DND-41 (cell line): ENCODE results near the gene STARD8.

Experiments
- EZH2 ChIP-seq: IDR thresholded peaks from 3 replicates; pipeline ENCODE4 v1.6.1; 2012; ENCODE audit warnings: borderline replicate concordance, low read depth, mild to moderate bottlenecking, moderate library complexity, low read length, inconsistent platforms; ENCODE audit not compliant: severe bottlenecking
- TF ChIP-seq, protein P1 (sequence below): IDR thresholded peaks from 2 replicates; pipeline ENCODE4 v1.5.1; 2012; ENCODE audit warnings: borderline replicate concordance, low read length, moderate library complexity, mild to moderate bottlenecking; ENCODE audit not compliant: poor library complexity, severe bottlenecking; ENCODE audit errors: extremely low read depth

DNA sequence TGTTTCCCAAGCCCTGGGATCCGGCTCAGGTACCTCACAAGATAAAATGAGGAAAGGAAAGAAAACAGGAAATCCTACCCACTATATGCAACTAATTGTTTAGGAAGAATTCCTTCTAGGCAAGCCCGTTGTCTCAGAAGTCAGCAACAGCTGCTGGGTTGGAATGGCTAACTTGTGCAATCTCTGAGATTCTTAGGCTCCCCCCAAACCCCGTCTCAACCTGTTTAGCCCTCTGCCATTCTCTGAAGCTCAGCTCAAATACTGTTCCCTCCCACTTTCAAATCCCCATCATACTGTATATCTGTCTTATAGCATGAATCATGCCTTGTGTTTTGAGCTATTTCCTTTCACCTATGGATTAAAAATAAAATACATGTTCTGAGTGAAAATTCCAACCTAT, 28.9 kb downstream of the STARD8 start:
- TF ChIP-seq, protein P1, sequence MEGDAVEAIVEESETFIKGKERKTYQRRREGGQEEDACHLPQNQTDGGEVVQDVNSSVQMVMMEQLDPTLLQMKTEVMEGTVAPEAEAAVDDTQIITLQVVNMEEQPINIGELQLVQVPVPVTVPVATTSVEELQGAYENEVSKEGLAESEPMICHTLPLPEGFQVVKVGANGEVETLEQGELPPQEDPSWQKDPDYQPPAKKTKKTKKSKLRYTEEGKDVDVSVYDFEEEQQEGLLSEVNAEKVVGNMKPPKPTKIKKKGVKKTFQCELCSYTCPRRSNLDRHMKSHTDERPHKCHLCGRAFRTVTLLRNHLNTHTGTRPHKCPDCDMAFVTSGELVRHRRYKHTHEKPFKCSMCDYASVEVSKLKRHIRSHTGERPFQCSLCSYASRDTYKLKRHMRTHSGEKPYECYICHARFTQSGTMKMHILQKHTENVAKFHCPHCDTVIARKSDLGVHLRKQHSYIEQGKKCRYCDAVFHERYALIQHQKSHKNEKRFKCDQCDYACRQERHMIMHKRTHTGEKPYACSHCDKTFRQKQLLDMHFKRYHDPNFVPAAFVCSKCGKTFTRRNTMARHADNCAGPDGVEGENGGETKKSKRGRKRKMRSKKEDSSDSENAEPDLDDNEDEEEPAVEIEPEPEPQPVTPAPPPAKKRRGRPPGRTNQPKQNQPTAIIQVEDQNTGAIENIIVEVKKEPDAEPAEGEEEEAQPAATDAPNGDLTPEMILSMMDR = no peak
- TF ChIP-seq EZH2 = no peak
